ENCODE results near the gene MAP4K5. TPM values are rescaled to one million over a fixed set of nuclear protein-coding genes. Genes with fewer than 3 reads are reported as not detected.

Gene MAP4K5
- polyA plus RNA-seq, 1 donor (not counting 4 experiments of a cell fraction or from before 2014, with no cell fraction given), result 25.8 TPM

DNA sequence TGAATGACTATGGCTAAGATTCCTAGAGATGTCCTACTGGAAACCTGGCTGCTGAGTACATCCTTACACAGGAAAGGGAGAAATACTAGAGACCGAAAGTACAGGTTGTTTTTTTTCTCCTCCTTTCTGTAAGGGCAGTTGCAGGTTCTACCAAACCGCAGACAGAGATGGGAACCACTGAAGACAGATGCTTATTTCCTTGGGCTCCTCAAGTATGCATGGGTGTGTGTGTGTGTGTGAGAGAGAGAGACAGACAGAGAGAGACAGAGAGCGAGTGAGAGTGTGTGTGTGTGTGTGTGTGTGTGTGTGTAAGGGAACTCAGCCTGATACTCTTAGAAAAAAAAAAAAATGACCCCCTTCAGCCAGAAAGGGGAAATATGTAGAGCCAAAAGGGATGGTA, 42.5 kb downstream of the MAP4K5 start:
- TF ChIP-seq, protein P1, sequence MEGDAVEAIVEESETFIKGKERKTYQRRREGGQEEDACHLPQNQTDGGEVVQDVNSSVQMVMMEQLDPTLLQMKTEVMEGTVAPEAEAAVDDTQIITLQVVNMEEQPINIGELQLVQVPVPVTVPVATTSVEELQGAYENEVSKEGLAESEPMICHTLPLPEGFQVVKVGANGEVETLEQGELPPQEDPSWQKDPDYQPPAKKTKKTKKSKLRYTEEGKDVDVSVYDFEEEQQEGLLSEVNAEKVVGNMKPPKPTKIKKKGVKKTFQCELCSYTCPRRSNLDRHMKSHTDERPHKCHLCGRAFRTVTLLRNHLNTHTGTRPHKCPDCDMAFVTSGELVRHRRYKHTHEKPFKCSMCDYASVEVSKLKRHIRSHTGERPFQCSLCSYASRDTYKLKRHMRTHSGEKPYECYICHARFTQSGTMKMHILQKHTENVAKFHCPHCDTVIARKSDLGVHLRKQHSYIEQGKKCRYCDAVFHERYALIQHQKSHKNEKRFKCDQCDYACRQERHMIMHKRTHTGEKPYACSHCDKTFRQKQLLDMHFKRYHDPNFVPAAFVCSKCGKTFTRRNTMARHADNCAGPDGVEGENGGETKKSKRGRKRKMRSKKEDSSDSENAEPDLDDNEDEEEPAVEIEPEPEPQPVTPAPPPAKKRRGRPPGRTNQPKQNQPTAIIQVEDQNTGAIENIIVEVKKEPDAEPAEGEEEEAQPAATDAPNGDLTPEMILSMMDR (optimal IDR thresholded peaks at IDR 0.05 in 1 of 3, IDR thresholded peaks at IDR 0.05 in 1 of 3, conservative IDR thresholded peaks at IDR 0.05 in 1 of 3; ENCODE audit: extremely low read depth in 1 of 3, insufficient read depth in 2 of 3, low read length in 3 of 3), result no peak
- TF ChIP-seq EZH2 (IDR thresholded peaks at IDR 0.05; ENCODE audit: low read length), result no peak
- DNase-seq (ENCODE audit: low read depth, low spot score) (no peak), FAIRE-seq (no peak)
- no peaks in the 10 kb centered on the region for H3K4me1 ChIP-seq (ENCODE audit: control insufficient read depth, extremely low read depth, insufficient read depth, low read length)
- H2AFZ ChIP-seq (ENCODE audit: control insufficient read depth, low read length), result no peak overlapping the region
- no peak overlapping the region for H3K9ac ChIP-seq (ENCODE audit: control insufficient read depth, extremely low read depth, insufficient read depth, low read length)
- H3K9me1 ChIP-seq (ENCODE audit: control insufficient read depth, extremely low read depth, insufficient read depth, low read length), result no peaks in the 10 kb centered on the region
- dilution Hi-C loops (cut with MboI; ENCODE audit: extremely low pct_ligation_motif_present, low sequenced_read_pairs), result no loop called here
- no peak overlapping the region for H3K27ac ChIP-seq (ENCODE audit: control insufficient read depth, insufficient read depth, low read length)
- no peaks in the 10 kb centered on the region for H3K9me3 ChIP-seq (ENCODE audit: control insufficient read depth, low read depth, low read length)
- peaks cover 3% of the 10 kb centered on the region for H4K20me1 ChIP-seq (ENCODE audit: control insufficient read depth, extremely low read depth, insufficient read depth, low read length)
- H3K36me3 ChIP-seq (ENCODE audit: control insufficient read depth in 2 of 2, extremely low read depth in 1 of 2, insufficient read depth in 2 of 2, low read length in 2 of 2), result no peaks in the 10 kb centered on the region
- H3K4me3 ChIP-seq (ENCODE audit: control insufficient read depth in 2 of 3, extremely low read depth in 1 of 3, insufficient read depth in 2 of 3, low read depth in 1 of 3, low read length in 3 of 3), result no peak overlapping the region
- H3K27me3 ChIP-seq (ENCODE audit: control insufficient read depth, extremely low read depth, insufficient read depth, low read length), result no peaks in the 10 kb centered on the region
- H3K4me2 ChIP-seq (ENCODE audit: control insufficient read depth, extremely low read depth, insufficient read depth, low read depth, low read length), result no peak overlapping the region
- H3K79me2 ChIP-seq (ENCODE audit: control insufficient read depth, insufficient read depth, low read length), result peaks cover 11% of the 10 kb centered on the region

DNA sequence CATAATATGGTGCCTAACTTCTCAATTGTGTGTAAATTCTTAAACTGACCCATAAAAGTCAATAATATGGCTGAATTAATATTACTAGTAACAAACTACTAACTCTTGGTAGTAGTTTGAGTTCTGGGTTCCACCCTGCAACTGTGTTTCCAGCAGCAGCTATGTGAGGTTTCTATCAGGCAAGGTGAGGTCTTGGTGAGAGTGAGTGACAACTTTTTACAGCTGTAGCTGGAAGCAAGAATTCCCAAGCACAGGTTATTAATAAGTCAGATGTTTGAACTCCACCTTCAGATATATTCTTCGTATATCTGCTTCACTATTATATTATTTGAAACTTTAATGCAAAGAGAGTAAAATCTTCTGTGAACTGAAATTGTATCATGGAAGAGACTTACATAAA, 43.8 kb downstream of the MAP4K5 start:
- dilution Hi-C loops (cut with MboI; ENCODE audit: extremely low pct_ligation_motif_present, low sequenced_read_pairs), result no loop called here

More for the DNA sequence above, 43.8 kb downstream of the MAP4K5 start:
- no peak overlapping the region for H3K4me2 ChIP-seq (ENCODE audit: control insufficient read depth, extremely low read depth, insufficient read depth, low read depth, low read length)
- no peak for DNase-seq (ENCODE audit: low read depth, low spot score)
- no peaks in the 10 kb centered on the region for H3K9me3 ChIP-seq (ENCODE audit: control insufficient read depth, low read depth, low read length)
- H3K9me1 ChIP-seq (ENCODE audit: control insufficient read depth, extremely low read depth, insufficient read depth, low read length), result no peaks in the 10 kb centered on the region
- no peaks in the 10 kb centered on the region for H3K36me3 ChIP-seq (ENCODE audit: control insufficient read depth in 2 of 2, extremely low read depth in 1 of 2, insufficient read depth in 2 of 2, low read length in 2 of 2)
- no peaks in the 10 kb centered on the region for H3K4me1 ChIP-seq (ENCODE audit: control insufficient read depth, extremely low read depth, insufficient read depth, low read length)
- H2AFZ ChIP-seq (ENCODE audit: control insufficient read depth, low read length), result no peak overlapping the region
- no peak overlapping the region for H3K4me3 ChIP-seq (ENCODE audit: control insufficient read depth in 2 of 3, extremely low read depth in 1 of 3, insufficient read depth in 2 of 3, low read depth in 1 of 3, low read length in 3 of 3)
- FAIRE-seq, result no peak
- H3K9ac ChIP-seq (ENCODE audit: control insufficient read depth, extremely low read depth, insufficient read depth, low read length), result no peak overlapping the region
- H3K27me3 ChIP-seq (ENCODE audit: control insufficient read depth, extremely low read depth, insufficient read depth, low read length), result no peaks in the 10 kb centered on the region
- no peak overlapping the region for H3K27ac ChIP-seq (ENCODE audit: control insufficient read depth, insufficient read depth, low read length)
- H3K79me2 ChIP-seq (ENCODE audit: control insufficient read depth, insufficient read depth, low read length), result peaks cover 8% of the 10 kb centered on the region
- no peak for TF ChIP-seq EZH2 (IDR thresholded peaks at IDR 0.05; ENCODE audit: low read length)
- TF ChIP-seq, protein P1 (optimal IDR thresholded peaks at IDR 0.05 in 1 of 3, IDR thresholded peaks at IDR 0.05 in 1 of 3, conservative IDR thresholded peaks at IDR 0.05 in 1 of 3; ENCODE audit: extremely low read depth in 1 of 3, insufficient read depth in 2 of 3, low read length in 3 of 3), result no peak
- peaks cover 3% of the 10 kb centered on the region for H4K20me1 ChIP-seq (ENCODE audit: control insufficient read depth, extremely low read depth, insufficient read depth, low read length)

Measured in keratinocyte (primary cell).